HepG2 (cell line): ENCODE data around the gene GNL3. TPM values are rescaled to one million over a fixed set of nuclear protein-coding genes. Genes with fewer than 3 reads are reported as not detected.

ENCODE experiments used
- ATAC-seq: fragments of 200-7000 bp; cut with Tn5 transposase; 3 replicates; pipeline ENCODE4 v1.9.1; 2020; ENCODE audit warnings: mild to moderate bottlenecking, moderate library complexity
- BruUV-seq: library from RNA; stranded (reverse); fragments of 400-500 nt; replicated peaks from 2 replicates; lab custom pipeline; 2021; lab: Mats Ljungman, UMichigan
- CTCF ChIA-PET: fragments of 300-600 bp; formaldehyde crosslinking; extraction: SDS; loops from one replicate; lab custom pipeline; 2021; ENCODE audit warnings: low total read pairs, inconsistent platforms, low intra/inter-chr PET ratio; lab: Yijun Ruan, JAX
- POLR2A ChIA-PET: fragments of 350-600 bp; sonication (Branson Sonifier 250); formaldehyde crosslinking; loops from one replicate; lab custom pipeline; 2020; ENCODE audit warnings: antibody characterized with exemption, inconsistent platforms; lab: Yijun Ruan, JAX
- DNase-seq: peaks from one replicate; pipeline ENCODE4 v3.0.0-alpha.2; 2015; ENCODE audit warnings: low spot score
- FAIRE-seq: peaks from 3 replicates; lab custom pipeline; 2011; peaks lifted over from hg19 to GRCh38; lab: Jason Lieb, UNC
- H2AFZ ChIP-seq: one replicate; pipeline ENCODE4 v1.6.1; 2011; ENCODE audit warnings: low read length, inconsistent platforms
- H3K27ac ChIP-seq: fragments of 300-600 bp; 3 replicates; pipeline ENCODE4 v1.8.0; 2011; ENCODE audit warnings: mixed run types, mild to moderate bottlenecking, mixed read lengths, low read length, inconsistent platforms; ENCODE audit not compliant: insufficient read depth; ENCODE audit errors: extremely low read length
- H3K27me3 ChIP-seq, 2 experiments: fragments of 200-600 bp in 1 of 2; 2 replicates in 1 of 2; 3 replicates in 1 of 2; pipeline versions ENCODE4 v1.6.0 to v1.8.0; 2011; ENCODE audit warnings: low read length in 2 of 2, mild to moderate bottlenecking in 2 of 2, moderate library complexity in 2 of 2, inconsistent platforms in 1 of 2; ENCODE audit not compliant: insufficient read depth in 2 of 2, control insufficient read depth in 1 of 2
- H3K36me3 ChIP-seq, 2 experiments: fragments of 200-600 bp in 1 of 2; replicated peaks in 1 of 2; 2 replicates in 1 of 2; 3 replicates in 1 of 2; pipeline versions ENCODE4 v1.5.1 to v1.8.0; 2011; ENCODE audit warnings: low read length in 2 of 2, inconsistent platforms in 1 of 2; ENCODE audit not compliant: insufficient read depth in 2 of 2, control insufficient read depth in 1 of 2
- H3K4me1 ChIP-seq: 2 replicates; pipeline ENCODE4 v1.5.1; 2012; ENCODE audit warnings: low read length, inconsistent platforms; ENCODE audit not compliant: insufficient read depth
- H3K4me2 ChIP-seq: 2 replicates; pipeline ENCODE4 v1.6.0; 2011; ENCODE audit warnings: low read depth, low read length, inconsistent platforms
- H3K4me3 ChIP-seq, 3 experiments: fragments of 200-600 bp in 1 of 3; sonication (generic), shearing (Covaris generic) in 1 of 3; replicated peaks in 1 of 3; 2 replicates each; pipeline ENCODE4 v1.5.1; 2011 to 2016; ENCODE audit warnings: low read length in 3 of 3, inconsistent platforms in 2 of 3, low read depth in 2 of 3, mild to moderate bottlenecking in 2 of 3, control low read depth in 1 of 3, mixed read lengths in 1 of 3; ENCODE audit not compliant: insufficient read depth in 1 of 3
- H3K79me2 ChIP-seq: one replicate; pipeline ENCODE4 v1.6.1; 2011; ENCODE audit warnings: low read length, inconsistent platforms; ENCODE audit not compliant: insufficient read depth
- H3K9ac ChIP-seq: 2 replicates; pipeline ENCODE4 v1.6.0; 2011; ENCODE audit warnings: mild to moderate bottlenecking, low read depth, low read length, inconsistent platforms; ENCODE audit not compliant: insufficient read depth
- H3K9me3 ChIP-seq: 2 replicates; pipeline ENCODE4 v1.5.1; 2012; ENCODE audit warnings: mild to moderate bottlenecking, low read length
- H4K20me1 ChIP-seq: 2 replicates; pipeline ENCODE4 v1.6.0; 2011; ENCODE audit warnings: inconsistent platforms, mild to moderate bottlenecking, low read length, moderate library complexity; ENCODE audit not compliant: insufficient read depth
- EEA1 ChIP-seq: sonication (generic); formaldehyde crosslinking; IDR thresholded peaks from 2 replicates; pipeline ENCODE4 v1.5.1; 2020; ENCODE audit warnings: mild to moderate bottlenecking, missing genetic modification reagents, borderline replicate concordance
- ELF3 ChIP-seq: IDR thresholded peaks from 2 replicates; pipeline ENCODE4 v1.6.1; 2016; ENCODE audit warnings: missing genetic modification reagents, missing compliant biosample characterization
- HMGA1 ChIP-seq: sonication (generic); formaldehyde crosslinking; conservative IDR thresholded peaks from 2 replicates; pipeline ENCODE4 v1.4.0; 2020; ENCODE audit warnings: missing genetic modification reagents
- KAT8 ChIP-seq: IDR thresholded peaks from 2 replicates; pipeline ENCODE4 v1.6.1; 2016; ENCODE audit warnings: missing genetic modification reagents, missing compliant biosample characterization
- RELA ChIP-seq: sonication (generic); formaldehyde crosslinking; IDR thresholded peaks from 2 replicates; pipeline ENCODE4 v1.4.0; 2020; ENCODE audit warnings: missing genetic modification reagents
- SMAD3 ChIP-seq: sonication (generic); formaldehyde crosslinking; IDR thresholded peaks from 2 replicates; pipeline ENCODE4 v1.4.0; 2020; ENCODE audit warnings: missing genetic modification reagents
- SNRNP70 ChIP-seq: fragments of 200-400 bp; formaldehyde crosslinking; IDR thresholded peaks from 2 replicates; pipeline ENCODE4 v1.6.1; 2017; ENCODE audit warnings: mild to moderate bottlenecking, low read depth, low read length, moderate library complexity
- THYN1 ChIP-seq: sonication (generic); formaldehyde crosslinking; IDR thresholded peaks from 2 replicates; pipeline ENCODE4 v1.8.1; 2023; ENCODE audit warnings: low read depth, mild to moderate bottlenecking, moderate library complexity, missing genetic modification reagents, borderline replicate concordance
- ZNF670 ChIP-seq: sonication (generic); formaldehyde crosslinking; IDR thresholded peaks from 2 replicates; pipeline ENCODE4 v1.8.0; 2022; ENCODE audit warnings: mild to moderate bottlenecking, missing genetic modification reagents, borderline replicate concordance
- ZNF737 ChIP-seq: sonication (generic); formaldehyde crosslinking; IDR thresholded peaks from 2 replicates; pipeline ENCODE4 v1.5.0; 2020; ENCODE audit warnings: missing genetic modification reagents, mild to moderate bottlenecking, borderline replicate concordance
- WGBS: methylation state at CpG from one replicate; pipeline ENCODE4 v1.1.6; 2017; ENCODE audit warnings: low lambda C conversion rate; 5-methylcytosine and 5-hydroxymethylcytosine counted together
- in situ Hi-C: cut with HindIII; loops from 2 replicates; pipeline ENCODE4 v1.10.0; 2017; ENCODE audit warnings: low pct_unique_long_range_greater_than_20kb; ENCODE audit not compliant: extremely low pct_ligation_motif_present
- intact Hi-C: fragments of 100-400 bp; cut with micrococcal nuclease; formaldehyde crosslinking; loops from one replicate; pipeline ENCODE4 v1.10.0; 2022; ENCODE audit not compliant: unreplicated experiment
- polyA plus RNA-seq, 8 experiments: library from polyadenylated mRNA; depleted of rRNA in 3 of 8; stranded (reverse) in 7 of 8; unstranded in 1 of 8; fragments of >200 nt; fragmentation: Illumina TruSeq in 4 of 8; extraction: Trizol in 4 of 8; gene quantifications; 2 replicates each; pipeline versions ENCODE4 v1.2.1 to v1.2.3, GENCODE V29; 2011 to 2016; ENCODE audit warnings: low read depth in 4 of 8, missing spikeins in 1 of 8, mixed read lengths in 1 of 8; ENCODE audit not compliant: insufficient read depth in 1 of 8
- total RNA-seq, 5 experiments: library from RNA; depleted of rRNA; stranded (reverse); fragments of >200 nt; fragmentation: Illumina TruSeq; extraction: Trizol; gene quantifications; 2 replicates each; pipeline ENCODE4 v1.2.3, GENCODE V29; 2016; ENCODE audit warnings: low read depth in 1 of 5
- TF ChIP-seq, protein P1 (sequence below): sonication (generic); formaldehyde crosslinking; IDR thresholded peaks from 2 replicates; pipeline ENCODE4 v1.9.0; 2021; ENCODE audit warnings: missing genetic modification reagents, mild to moderate bottlenecking, borderline replicate concordance
- TF ChIP-seq, protein P2 (sequence below): sonication (generic); formaldehyde crosslinking; IDR thresholded peaks from 2 replicates; pipeline ENCODE4 v1.5.0; 2020; ENCODE audit warnings: mild to moderate bottlenecking, missing genetic modification reagents, borderline replicate concordance
- TF ChIP-seq, protein P3 (sequence below): sonication (generic); formaldehyde crosslinking; IDR thresholded peaks from 2 replicates; pipeline ENCODE4 v1.5.1; 2020; ENCODE audit warnings: missing genetic modification reagents, mild to moderate bottlenecking, borderline replicate concordance
- TF ChIP-seq, protein P4 (sequence below): sonication (generic); formaldehyde crosslinking; IDR thresholded peaks from 2 replicates; pipeline ENCODE4 v1.4.0; 2020; ENCODE audit warnings: missing genetic modification reagents

GNL3 gene
- total and polyA plus RNA-seq, 2 of the 13 experiments (the other 11 are each of a cell fraction or from before 2014, with no cell fraction given): 129 to 257 TPM

DNA sequence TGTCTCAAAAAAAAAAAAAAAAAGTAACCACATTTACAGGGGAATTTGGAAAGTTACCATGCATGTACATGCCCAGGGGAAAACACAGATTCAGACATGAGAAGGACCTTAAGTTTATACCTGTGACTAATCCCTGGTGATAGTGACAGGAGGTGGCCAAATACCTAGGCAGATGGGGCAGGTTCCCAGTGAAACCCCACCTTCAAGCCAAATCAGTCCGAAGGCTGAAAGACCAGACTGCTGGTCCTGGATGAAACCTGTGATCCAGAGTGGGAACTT lies 35.8 kb downstream of the GNL3 start:
- H3K4me3 ChIP-seq: no peak overlapping the region
- peaks cover 20% of the 10 kb centered on the region for H3K4me1 ChIP-seq
- H3K27ac ChIP-seq: no peak overlapping the region
- ATAC-seq (no peak), DNase-seq (no peak)
- no peaks in the 10 kb centered on the region for H3K79me2 ChIP-seq
- H3K27me3 ChIP-seq: no peaks in the 10 kb centered on the region
- intact Hi-C loops: no loop called here
- BruUV-seq: no TSS peak
- H2AFZ ChIP-seq: no peak overlapping the region
- H4K20me1 ChIP-seq: no peaks in the 10 kb centered on the region
- TF ChIP-seq, protein P1, sequence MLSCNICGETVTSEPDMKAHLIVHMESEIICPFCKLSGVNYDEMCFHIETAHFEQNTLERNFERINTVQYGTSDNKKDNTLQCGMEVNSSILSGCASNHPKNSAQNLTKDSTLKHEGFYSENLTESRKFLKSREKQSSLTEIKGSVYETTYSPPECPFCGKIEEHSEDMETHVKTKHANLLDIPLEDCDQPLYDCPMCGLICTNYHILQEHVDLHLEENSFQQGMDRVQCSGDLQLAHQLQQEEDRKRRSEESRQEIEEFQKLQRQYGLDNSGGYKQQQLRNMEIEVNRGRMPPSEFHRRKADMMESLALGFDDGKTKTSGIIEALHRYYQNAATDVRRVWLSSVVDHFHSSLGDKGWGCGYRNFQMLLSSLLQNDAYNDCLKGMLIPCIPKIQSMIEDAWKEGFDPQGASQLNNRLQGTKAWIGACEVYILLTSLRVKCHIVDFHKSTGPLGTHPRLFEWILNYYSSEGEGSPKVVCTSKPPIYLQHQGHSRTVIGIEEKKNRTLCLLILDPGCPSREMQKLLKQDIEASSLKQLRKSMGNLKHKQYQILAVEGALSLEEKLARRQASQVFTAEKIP (CRISPR knock-in tag): no peak
- TF ChIP-seq, protein P2, sequence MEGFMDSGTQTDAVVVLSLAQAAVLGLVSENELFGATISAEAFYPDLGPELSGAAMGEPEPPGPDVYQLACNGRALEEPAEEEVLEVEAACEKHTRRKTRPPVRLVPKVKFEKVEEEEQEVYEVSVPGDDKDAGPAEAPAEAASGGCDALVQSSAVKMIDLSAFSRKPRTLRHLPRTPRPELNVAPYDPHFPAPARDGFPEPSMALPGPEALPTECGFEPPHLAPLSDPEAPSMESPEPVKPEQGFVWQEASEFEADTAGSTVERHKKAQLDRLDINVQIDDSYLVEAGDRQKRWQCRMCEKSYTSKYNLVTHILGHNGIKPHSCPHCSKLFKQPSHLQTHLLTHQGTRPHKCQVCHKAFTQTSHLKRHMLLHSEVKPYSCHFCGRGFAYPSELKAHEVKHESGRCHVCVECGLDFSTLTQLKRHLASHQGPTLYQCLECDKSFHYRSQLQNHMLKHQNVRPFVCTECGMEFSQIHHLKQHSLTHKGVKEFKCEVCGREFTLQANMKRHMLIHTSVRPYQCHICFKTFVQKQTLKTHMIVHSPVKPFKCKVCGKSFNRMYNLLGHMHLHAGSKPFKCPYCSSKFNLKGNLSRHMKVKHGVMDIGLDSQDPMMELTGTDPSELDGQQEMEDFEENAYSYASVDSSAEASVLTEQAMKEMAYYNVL (CRISPR knock-in tag): no peak
- TF ChIP-seq EEA1 (CRISPR knock-in tag) (no peak), KAT8 (CRISPR knock-in tag) (no peak), THYN1 (CRISPR knock-in tag) (no peak), HMGA1 (CRISPR knock-in tag) (no peak), SMAD3 (no peak), ZNF737 (CRISPR knock-in tag) (no peak), ELF3 (no peak), SNRNP70 (no peak), ZNF670 (CRISPR knock-in tag) (no peak), RELA (no peak)
- TF ChIP-seq, protein P3, sequence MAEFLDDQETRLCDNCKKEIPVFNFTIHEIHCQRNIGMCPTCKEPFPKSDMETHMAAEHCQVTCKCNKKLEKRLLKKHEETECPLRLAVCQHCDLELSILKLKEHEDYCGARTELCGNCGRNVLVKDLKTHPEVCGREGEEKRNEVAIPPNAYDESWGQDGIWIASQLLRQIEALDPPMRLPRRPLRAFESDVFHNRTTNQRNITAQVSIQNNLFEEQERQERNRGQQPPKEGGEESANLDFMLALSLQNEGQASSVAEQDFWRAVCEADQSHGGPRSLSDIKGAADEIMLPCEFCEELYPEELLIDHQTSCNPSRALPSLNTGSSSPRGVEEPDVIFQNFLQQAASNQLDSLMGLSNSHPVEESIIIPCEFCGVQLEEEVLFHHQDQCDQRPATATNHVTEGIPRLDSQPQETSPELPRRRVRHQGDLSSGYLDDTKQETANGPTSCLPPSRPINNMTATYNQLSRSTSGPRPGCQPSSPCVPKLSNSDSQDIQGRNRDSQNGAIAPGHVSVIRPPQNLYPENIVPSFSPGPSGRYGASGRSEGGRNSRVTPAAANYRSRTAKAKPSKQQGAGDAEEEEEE (CRISPR knock-in tag): no peak
- TF ChIP-seq, protein P4, sequence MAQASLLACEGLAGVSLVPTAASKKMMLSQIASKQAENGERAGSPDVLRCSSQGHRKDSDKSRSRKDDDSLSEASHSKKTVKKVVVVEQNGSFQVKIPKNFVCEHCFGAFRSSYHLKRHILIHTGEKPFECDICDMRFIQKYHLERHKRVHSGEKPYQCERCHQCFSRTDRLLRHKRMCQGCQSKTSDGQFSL (CRISPR knock-in tag): no peak
- TF ChIP-seq, all 625 proteins: peak for 0
- POLR2A ChIA-PET: interaction anchor here (1.3 to 1.7 kb wide), 2 partner anchors 14 to 53 kb away, joined by 3 to 4 read pairs; no protein-coding TSS in a partner anchor
- 100% methylated on average over 1 of the region's 1 CpG for WGBS
- Histone ChIP-seq H3K9me3 (no peaks in the 10 kb centered on the region), H3K9ac (no peak overlapping the region), H3K4me2 (no peak overlapping the region), H3K36me3 (peaks cover 0 to 5% of the 10 kb centered on the region in 2 experiments; a peak in 1 of 5 replicates)
- in situ Hi-C loops: no loop called here
- FAIRE-seq: no peak
- CTCF ChIA-PET: no interaction called here
